GM12878 (cell line): ENCODE measurements around the gene TCF4. TPM values are rescaled to one million over a fixed set of nuclear protein-coding genes. Genes with fewer than 3 reads are reported as not detected.

ENCODE experiments used
- ATAC-seq: fragments of 200-7000 bp; cut with Tn5 transposase; 3 replicates; pipeline ENCODE4 v1.9.1; 2020; ENCODE audit warnings: mild to moderate bottlenecking, moderate library complexity
- BruUV-seq: library from RNA; stranded (reverse); fragments of 400-500 nt; replicated peaks from 2 replicates; lab custom pipeline; 2021; lab: Mats Ljungman, UMichigan
- CTCF ChIA-PET: fragments of 300-600 bp; sonication (Branson Sonifier 250); formaldehyde crosslinking; extraction: SDS; loops from one replicate; lab custom pipeline; 2021; ENCODE audit warnings: inconsistent platforms; lab: Yijun Ruan, JAX
- POLR2A ChIA-PET: fragments of 350-600 bp; formaldehyde crosslinking; extraction: SDS; loops from one replicate; lab custom pipeline; 2021; ENCODE audit warnings: inconsistent platforms; lab: Charles Lee
- RAD21 ChIA-PET: fragments of 300-600 bp; sonication (Branson Sonifier 250); formaldehyde crosslinking; loops from one replicate; lab custom pipeline; 2023; ENCODE audit warnings: antibody characterized with exemption; ENCODE audit not compliant: unreplicated experiment; lab: Charles Lee
- SMC1A ChIA-PET: fragments of 300-600 bp; sonication (Branson Sonifier 250); formaldehyde crosslinking; loops from one replicate; lab custom pipeline; 2023; ENCODE audit not compliant: unreplicated experiment, uncharacterized antibody; lab: Charles Lee
- DNase-seq: peaks from one replicate; pipeline ENCODE4 v3.0.0-alpha.2; 2011; ENCODE audit warnings: low read depth, low spot score
- FAIRE-seq: peaks from 3 replicates; lab custom pipeline; 2011; peaks lifted over from hg19 to GRCh38; lab: Jason Lieb, UNC
- H2AFZ ChIP-seq: 2 replicates; pipeline ENCODE4 v1.6.0; 2011; ENCODE audit warnings: low read depth, low read length, control low read depth; ENCODE audit not compliant: control insufficient read depth
- H3K27ac ChIP-seq: 2 replicates; pipeline ENCODE4 v1.5.1; 2011; ENCODE audit warnings: control low read depth; ENCODE audit not compliant: control insufficient read depth, insufficient read depth
- H3K27me3 ChIP-seq, 2 experiments: replicated peaks in 1 of 2; 2 replicates each; pipeline versions ENCODE4 v1.6.0 to v1.6.1; 2011; ENCODE audit warnings: low read length in 1 of 2; ENCODE audit not compliant: control insufficient read depth in 2 of 2, insufficient read depth in 2 of 2
- H3K36me3 ChIP-seq, 2 experiments: 2 replicates each; pipeline ENCODE4 v1.5.1; 2011; ENCODE audit warnings: low read length in 1 of 2; ENCODE audit not compliant: control insufficient read depth in 2 of 2, insufficient read depth in 2 of 2
- H3K4me1 ChIP-seq: 2 replicates; pipeline ENCODE4 v1.6.1; 2011; ENCODE audit warnings: mild to moderate bottlenecking, low read length, moderate library complexity, mixed read lengths; ENCODE audit not compliant: control insufficient read depth, insufficient read depth
- H3K4me2 ChIP-seq: 2 replicates; pipeline ENCODE4 v1.6.0; 2011; ENCODE audit warnings: control low read depth; ENCODE audit not compliant: control insufficient read depth, insufficient read depth
- H3K4me3 ChIP-seq: fragments of 200-600 bp; sonication (generic); 2 replicates; pipeline ENCODE4 v1.5.1; 2016
- H3K79me2 ChIP-seq: 2 replicates; pipeline ENCODE4 v1.6.0; 2011; ENCODE audit warnings: low read length; ENCODE audit not compliant: control insufficient read depth, insufficient read depth
- H3K9ac ChIP-seq: 2 replicates; pipeline ENCODE4 v1.8.0; 2011; ENCODE audit warnings: low read length, control low read depth, mixed read lengths; ENCODE audit not compliant: control insufficient read depth, insufficient read depth
- H3K9me3 ChIP-seq: replicated peaks from 3 replicates; pipeline ENCODE4 v1.5.1; 2011; ENCODE audit warnings: mild to moderate bottlenecking, low read length; ENCODE audit not compliant: control insufficient read depth, insufficient read depth
- H4K20me1 ChIP-seq: 2 replicates; pipeline ENCODE4 v1.6.0; 2011; ENCODE audit not compliant: control insufficient read depth, insufficient read depth
- ELK1 ChIP-seq: IDR thresholded peaks from 2 replicates; pipeline ENCODE4 v1.6.1; 2012; ENCODE audit warnings: low read depth, low read length, improper control_type of control experiment
- HDGF ChIP-seq: fragments of 450-650 bp; IDR thresholded peaks from 2 replicates; pipeline ENCODE4 v1.6.1; 2016; ENCODE audit warnings: antibody characterized with exemption
- IRF3 ChIP-seq: fragments of 450-650 bp; IDR thresholded peaks from 2 replicates; pipeline ENCODE4 v1.6.1; 2014; ENCODE audit warnings: mild to moderate bottlenecking
- MYC ChIP-seq: IDR thresholded peaks from 2 replicates; pipeline ENCODE4 v1.6.1; 2011; ENCODE audit warnings: mild to moderate bottlenecking, low read length, moderate library complexity, inconsistent platforms; ENCODE audit not compliant: insufficient read depth, insufficient replicate concordance, insufficient read length, severe bottlenecking
- NR2C2 ChIP-seq: IDR thresholded peaks from 2 replicates; pipeline ENCODE4 v1.6.1; 2011; ENCODE audit warnings: borderline replicate concordance, low read depth; ENCODE audit not compliant: control insufficient read depth, insufficient read length
- POU2F2 ChIP-seq: IDR thresholded peaks from 3 replicates; pipeline ENCODE4 v1.6.1; 2011; ENCODE audit warnings: low read depth, mild to moderate bottlenecking, low read length, borderline replicate concordance
- RAD51 ChIP-seq: fragments of 450-650 bp; IDR thresholded peaks from 2 replicates; pipeline ENCODE4 v1.6.1; 2016; ENCODE audit warnings: moderate library complexity, mild to moderate bottlenecking, inconsistent platforms
- RBBP5 ChIP-seq: fragments of 200-600 bp; sonication (generic); conservative IDR thresholded peaks from 2 replicates; pipeline ENCODE4 v1.6.1; 2016
- RUNX3 ChIP-seq: IDR thresholded peaks from 2 replicates; pipeline ENCODE4 v1.6.1; 2012; ENCODE audit warnings: low read length, inconsistent platforms
- SIN3A ChIP-seq: IDR thresholded peaks from 2 replicates; pipeline ENCODE4 v1.6.1; 2012; ENCODE audit warnings: low read depth, low read length, improper control_type of control experiment
- SKIL ChIP-seq: fragments of 450-650 bp; IDR thresholded peaks from 2 replicates; pipeline ENCODE4 v1.6.1; 2017; ENCODE audit warnings: mild to moderate bottlenecking, low read depth, inconsistent platforms; ENCODE audit not compliant: poor library complexity, severe bottlenecking
- STAT1 ChIP-seq: fragments of 450-650 bp; conservative IDR thresholded peaks from 2 replicates; pipeline ENCODE4 v1.6.1; 2014; ENCODE audit warnings: antibody characterized with exemption, mild to moderate bottlenecking
- YY1 ChIP-seq: IDR thresholded peaks from 2 replicates; pipeline ENCODE4 v1.6.1; 2011; ENCODE audit warnings: low read depth, mild to moderate bottlenecking, low read length
- WGBS: methylation state at CpG from one replicate; pipeline ENCODE4 v1.1.6; 2016; ENCODE audit warnings: low lambda C conversion rate; ENCODE audit not compliant: insufficient replicate concordance, insufficient coverage; ENCODE audit errors: missing lambda C conversion rate; 5-methylcytosine and 5-hydroxymethylcytosine counted together
- in situ Hi-C: fragments of 300-500 bp; cut with MboI; formaldehyde crosslinking; loops from 9 replicates; pipeline ENCODE4 v1.14.3; 2018; ENCODE audit warnings: mixed read lengths
- intact Hi-C: fragments of 100-400 bp; cut with micrococcal nuclease; formaldehyde crosslinking; loops from one replicate; pipeline ENCODE4 v1.14.2; 2022; ENCODE audit not compliant: unreplicated experiment
- polyA plus RNA-seq, 11 experiments: library from polyadenylated mRNA; depleted of rRNA in 4 of 11; unstranded in 6 of 11; stranded (reverse) in 5 of 11; fragments of >200 nt; fragmentation: Nextera tagmentation in 4 of 11; fragmentation: Illumina TruSeq in 1 of 11; extraction: Ambion mirVana in 4 of 11; extraction: Trizol in 1 of 11; gene quantifications; 1 replicate in 1 of 11; 2 replicates in 10 of 11; pipeline versions ENCODE4 v1.2.1 to v1.2.3, GENCODE V29; 2011 to 2016; ENCODE audit warnings: inconsistent platforms in 2 of 11, missing spikeins in 2 of 11, low read depth in 1 of 11
- total RNA-seq, 4 experiments: library from RNA; depleted of rRNA in 3 of 4; stranded (reverse); fragments of >200 nt in 3 of 4; fragmentation: Illumina TruSeq in 1 of 4; extraction: Trizol in 1 of 4; gene quantifications; 2 replicates each; pipeline versions ENCODE4 v1.2.1 to v1.2.3, GENCODE V29; 2013 to 2021

The TCF4 gene
- total and polyA plus RNA-seq, 10 of the 15 experiments (the other 5 are each of a cell fraction or from before 2014, with no cell fraction given) = 15.2 to 94.0 (median 31.5) TPM

- POLR2A ChIA-PET = no interaction called here
- no peaks in the 10 kb centered on the region for H3K79me2 ChIP-seq
- H3K36me3 ChIP-seq = no peaks in the 10 kb centered on the region
- no peak overlapping the region for H3K4me2 ChIP-seq
- H3K4me1 ChIP-seq = no peaks in the 10 kb centered on the region
- FAIRE-seq (no peak), ATAC-seq (no peak)
- no peak overlapping the region for H3K4me3 ChIP-seq
- WGBS = 44% methylated on average over 2 of the region's 2 CpGs
- H2AFZ ChIP-seq = no peak overlapping the region
- CTCF ChIA-PET = interaction anchor here (0.5 to 0.6 kb wide), 2 partner anchors 59 to 1912 kb away, joined by 3 read pairs; no protein-coding TSS in a partner anchor
- intact Hi-C loops = loop anchor here (10.0 kb wide), 1 partner anchor 267 kb away; no protein-coding TSS in a partner anchor
- peak; percentile 58 for TF ChIP-seq RUNX3
- no peak for TF ChIP-seq SKIL
- TF ChIP-seq, all 136 proteins: peak for 1
- RAD21 ChIA-PET = no interaction called here
- no TSS peak for BruUV-seq
- in situ Hi-C loops = no loop called here
- no peak overlapping the region for H3K27ac ChIP-seq
- no peak for DNase-seq
- H4K20me1 ChIP-seq = no peaks in the 10 kb centered on the region
- H3K9ac ChIP-seq = no peak overlapping the region
- H3K27me3 ChIP-seq = no peaks in the 10 kb centered on the region; a peak in 1 of 4 replicates
- no peaks in the 10 kb centered on the region for H3K9me3 ChIP-seq
- SMC1A ChIA-PET = no interaction called here
These were observed 85.8 kb downstream of the TCF4 start for GRCh38 chr18:55501982-55502710.

GRCh38 chr18:55501579-55501978 lies 86.4 kb downstream of the TCF4 start:
- H3K27ac ChIP-seq = no peak overlapping the region
- no peaks in the 10 kb centered on the region; a peak in 1 of 4 replicates for H3K27me3 ChIP-seq
- H3K36me3 ChIP-seq = no peaks in the 10 kb centered on the region
- no peak for ATAC-seq
- no peaks in the 10 kb centered on the region for H4K20me1 ChIP-seq
- intact Hi-C loops (loop anchor here (10.0 kb wide), 1 partner anchor 267 kb away; no protein-coding TSS in a partner anchor), in situ Hi-C loops (no loop called here)
- no peak for FAIRE-seq
- ChIA-PET POLR2A (no interaction called here), SMC1A (no interaction called here), CTCF (no interaction called here), RAD21 (no interaction called here)
- 50% methylated on average over 3 of the region's 3 CpGs for WGBS
- DNase-seq = no peak
- no peak overlapping the region for H3K9ac ChIP-seq
- H3K79me2 ChIP-seq = no peaks in the 10 kb centered on the region
- BruUV-seq = no TSS peak
- H3K4me1 ChIP-seq = no peaks in the 10 kb centered on the region
- no peaks in the 10 kb centered on the region for H3K9me3 ChIP-seq
- H2AFZ ChIP-seq = no peak overlapping the region
- no peak overlapping the region for H3K4me3 ChIP-seq
- H3K4me2 ChIP-seq = no peak overlapping the region
- TF ChIP-seq NR2C2 (no peak), RBBP5 (no peak), HDGF (no peak), RAD51 (no peak), MYC (no peak), SIN3A (no peak), POU2F2 (no peak), YY1 (no peak), ELK1 (no peak), STAT1 (no peak), IRF3 (no peak)
